Measurements from ENCODE around the gene SNX8. TPM values are rescaled to one million over a fixed set of nuclear protein-coding genes. Genes with fewer than 3 reads are reported as not detected.

The SNX8 gene
- total and polyA plus RNA-seq, 9 of the 15 experiments (the other 6 are each of a cell fraction or from before 2014, with no cell fraction given) = 2.7 to 51.6 (median 16.9) TPM

GRCh38 chr7:2353936-2354185, 39.6 kb upstream of the SNX8 start (continued):
- peak; percentile 99 for TF ChIP-seq ZNF592 (IDR thresholded peaks at IDR 0.05)
- TF ChIP-seq RBFOX2 (IDR thresholded peaks at IDR 0.05; ENCODE audit: low read depth, low read length) = peak; percentile 84
- no peak; the same call in 1 of the 2 replicates for TF ChIP-seq STAT5A (IDR thresholded peaks at IDR 0.05; ENCODE audit: borderline replicate concordance, low read length)
- TF ChIP-seq ZKSCAN8 (CRISPR knock-in tag; IDR thresholded peaks at IDR 0.05) = no peak; the same call in 1 of the 2 replicates
- no peak for TF ChIP-seq HMG20B (CRISPR knock-in tag; IDR thresholded peaks at IDR 0.05)
- TF ChIP-seq TRIM25 (IDR thresholded peaks at IDR 0.05; ENCODE audit: borderline replicate concordance) = no peak
- TF ChIP-seq NFE2 (IDR thresholded peaks at IDR 0.05; ENCODE audit: low read depth) = no peak
- no peak for TF ChIP-seq RAD21 (CRISPR knock-in tag; conservative IDR thresholded peaks at IDR 0.05 in 1 of 2, IDR thresholded peaks at IDR 0.05 in 1 of 2)
- no peak for TF ChIP-seq ZNF444 (CRISPR knock-in tag; IDR thresholded peaks at IDR 0.05)
- no peak for TF ChIP-seq CHCHD3 (CRISPR knock-in tag; IDR thresholded peaks at IDR 0.05)
- TF ChIP-seq PML (IDR thresholded peaks at IDR 0.05; ENCODE audit: low read length) = peak; percentile 56; the same call in 1 of the 2 replicates
- TF ChIP-seq TAL1 (IDR thresholded peaks at IDR 0.05) = no peak
- TF ChIP-seq ZNF324 (CRISPR knock-in tag; IDR thresholded peaks at IDR 0.05) = no peak
- peak; percentile 78; the same call in 1 of the 2 replicates for TF ChIP-seq RB1 (IDR thresholded peaks at IDR 0.05; ENCODE audit: low read depth)
- no peak for TF ChIP-seq ZNF79 (CRISPR knock-in tag; IDR thresholded peaks at IDR 0.05; ENCODE audit: low read depth)
- TF ChIP-seq FOSL1 (tag; conservative IDR thresholded peaks at IDR 0.05) = no peak
- no peak for TF ChIP-seq EP400 (IDR thresholded peaks at IDR 0.05)
- no peak for TF ChIP-seq IRF2 (CRISPR knock-in tag; IDR thresholded peaks at IDR 0.05)
- TF ChIP-seq BCLAF1 (IDR thresholded peaks at IDR 0.05; ENCODE audit: borderline replicate concordance in 1 of 2, control insufficient read depth in 1 of 2, low read depth in 2 of 2, low read length in 1 of 2) = peak in 1 of 2 experiments; percentile 49; a peak in 1 of 4 replicates
- peak; percentile 75; the same call in 1 of the 2 replicates for TF ChIP-seq HDAC8 (tag; IDR thresholded peaks at IDR 0.05)
- TF ChIP-seq HLTF (IDR thresholded peaks at IDR 0.05) = no peak
- no peak for TF ChIP-seq TCF3 (CRISPR knock-in tag; IDR thresholded peaks at IDR 0.05)
- no peak for TF ChIP-seq DPF2 (IDR thresholded peaks at IDR 0.05)
- no peak for TF ChIP-seq COPS2 (conservative IDR thresholded peaks at IDR 0.05)

All from K562 (cell line).